Liver (tissue), 9 donors: ENCODE data around the gene SLC16A6. TPM values are rescaled to one million over a fixed set of nuclear protein-coding genes. Genes with fewer than 3 reads are reported as not detected.
"Not testable (repeated sequence)": the region's sequence is repeated elsewhere in the genome, so short reads cannot be mapped to it uniquely, and the experiment has no call there.

Source experiments
- DNase-seq: peaks from one replicate; pipeline ENCODE4 v3.0.0-alpha.2; 2017; ENCODE audit warnings: low spot score
- H3K27ac ChIP-seq, 2 donors: one replicate each; pipeline ENCODE4 v1.7.0; 2013; ENCODE audit warnings: inconsistent platforms in 2 of 2, low read length in 2 of 2, control low read depth in 1 of 2, low read depth in 1 of 2, mild to moderate bottlenecking in 1 of 2
- H3K27me3 ChIP-seq, 4 donors: one replicate each; pipeline versions ENCODE4 v1.6.1 to v1.7.0; 2013; ENCODE audit warnings: low read length in 3 of 4, inconsistent platforms in 1 of 4, mild to moderate bottlenecking in 1 of 4, moderate library complexity in 1 of 4; ENCODE audit not compliant: control insufficient read depth in 4 of 4, insufficient read depth in 4 of 4
- H3K36me3 ChIP-seq, 4 donors: one replicate each; pipeline versions ENCODE4 v1.6.1 to v1.7.0; 2013; ENCODE audit warnings: low read length in 3 of 4, mild to moderate bottlenecking in 3 of 4, low read depth in 1 of 4, moderate library complexity in 1 of 4; ENCODE audit not compliant: control insufficient read depth in 4 of 4, insufficient read depth in 3 of 4
- H3K4me1 ChIP-seq, 4 donors: one replicate each; pipeline versions ENCODE4 v1.6.1 to v1.7.0; 2013; ENCODE audit warnings: low read length in 3 of 4, mild to moderate bottlenecking in 3 of 4, moderate library complexity in 1 of 4; ENCODE audit not compliant: control insufficient read depth in 4 of 4, insufficient read depth in 4 of 4
- H3K4me3 ChIP-seq, 3 donors: one replicate each; pipeline versions ENCODE4 v1.6.1 to v1.7.0; 2013; ENCODE audit warnings: low read length in 3 of 3, control low read depth in 1 of 3, low read depth in 1 of 3, mild to moderate bottlenecking in 1 of 3
- H3K9ac ChIP-seq, 2 donors: one replicate each; pipeline ENCODE4 v1.7.0; 2013; ENCODE audit warnings: low read length in 2 of 2, mild to moderate bottlenecking in 2 of 2, moderate library complexity in 2 of 2, control low read depth in 1 of 2, low read depth in 1 of 2
- H3K9me3 ChIP-seq, 4 donors: one replicate each; pipeline versions ENCODE4 v1.6.1 to v1.7.0; 2013; ENCODE audit warnings: low read length in 3 of 4; ENCODE audit not compliant: control insufficient read depth in 4 of 4
- EGR1 ChIP-seq, 2 donors: IDR thresholded peaks; 2 replicates each; pipeline ENCODE4 v1.6.1; 2016 to 2018; ENCODE audit warnings: antibody characterized with exemption in 2 of 2, low read depth in 2 of 2
- FOXA1 ChIP-seq: IDR thresholded peaks from 2 replicates; pipeline ENCODE4 v1.6.1; 2016; ENCODE audit warnings: antibody characterized with exemption
- FOXA2 ChIP-seq: IDR thresholded peaks from 2 replicates; pipeline ENCODE4 v1.6.1; 2016; ENCODE audit warnings: antibody characterized with exemption
- GABPA ChIP-seq, 2 donors: IDR thresholded peaks in 1 of 2; conservative IDR thresholded peaks in 1 of 2; 2 replicates each; pipeline ENCODE4 v1.6.1; 2016; ENCODE audit warnings: antibody characterized with exemption in 2 of 2, mild to moderate bottlenecking in 1 of 2, moderate library complexity in 1 of 2
- HNF4A ChIP-seq, 2 donors: conservative IDR thresholded peaks; 2 replicates each; pipeline ENCODE4 v1.6.1; 2016; ENCODE audit warnings: antibody characterized with exemption in 2 of 2, mild to moderate bottlenecking in 2 of 2
- HNF4G ChIP-seq: IDR thresholded peaks from 2 replicates; pipeline ENCODE4 v1.6.1; 2016; ENCODE audit warnings: antibody characterized with exemption
- JUND ChIP-seq, 2 donors: IDR thresholded peaks; 2 replicates each; pipeline ENCODE4 v1.6.1; 2016; ENCODE audit warnings: antibody characterized with exemption in 2 of 2
- NR2F2 ChIP-seq: IDR thresholded peaks from 2 replicates; pipeline ENCODE4 v1.6.1; 2016; ENCODE audit warnings: antibody characterized with exemption
- RAD21 ChIP-seq, 2 donors: IDR thresholded peaks; 2 replicates each; pipeline ENCODE4 v1.6.1; 2016; ENCODE audit warnings: antibody characterized with exemption in 2 of 2, mild to moderate bottlenecking in 2 of 2
- RXRA ChIP-seq, 2 donors: IDR thresholded peaks; 2 replicates each; pipeline ENCODE4 v1.6.1; 2017 to 2018; ENCODE audit warnings: antibody characterized with exemption in 2 of 2, mild to moderate bottlenecking in 1 of 2
- SP1 ChIP-seq: IDR thresholded peaks from 2 replicates; pipeline ENCODE4 v1.6.1; 2018; ENCODE audit warnings: antibody characterized with exemption, mild to moderate bottlenecking
- TAF1 ChIP-seq: conservative IDR thresholded peaks from 2 replicates; pipeline ENCODE4 v1.6.1; 2016; ENCODE audit warnings: antibody characterized with exemption, mild to moderate bottlenecking
- YY1 ChIP-seq: IDR thresholded peaks from 2 replicates; pipeline ENCODE4 v1.6.1; 2016; ENCODE audit warnings: antibody characterized with exemption, mild to moderate bottlenecking
- WGBS: extraction: QIAGEN DNeasy Blood & Tissue Kit; methylation state at CpG from one replicate; pipeline ENCODE4 v1.1.7; 2013; 5-methylcytosine and 5-hydroxymethylcytosine counted together
- polyA plus RNA-seq, 2 donors: library from polyadenylated mRNA; stranded (reverse) in 1 of 2; unstranded in 1 of 2; fragments of 200-250 nt in 1 of 2; fragments of >200 nt in 1 of 2; fragmentation: Nextera tagmentation in 1 of 2; extraction: Ambion mirVana in 1 of 2; gene quantifications; one replicate each; pipeline versions ENCODE4 v1.2.1 to v1.2.3, GENCODE V29; 2013 to 2015
- total RNA-seq, 2 donors: library from RNA; depleted of rRNA; stranded (reverse); fragments of >200 nt; gene quantifications; one replicate each; pipeline ENCODE4 v1.2.3, GENCODE V29; 2014
- TF ChIP-seq, protein P1 (sequence below): fragments of 150-350 bp; IDR thresholded peaks from 2 replicates; pipeline ENCODE4 v1.5.1; 2017; ENCODE audit warnings: improper control_type of control experiment, low read depth, low read length; ENCODE audit not compliant: missing input control
- TF ChIP-seq, protein P2 (sequence below): IDR thresholded peaks from 2 replicates; pipeline ENCODE4 v1.6.1; 2016; ENCODE audit warnings: antibody characterized with exemption
- TF ChIP-seq, protein P3 (sequence below): IDR thresholded peaks from 2 replicates; pipeline ENCODE4 v1.6.1; 2016; ENCODE audit warnings: antibody characterized with exemption
- TF ChIP-seq, protein P4 (sequence below): IDR thresholded peaks from 2 replicates; pipeline ENCODE4 v1.6.1; 2016; ENCODE audit warnings: antibody characterized with exemption, mild to moderate bottlenecking
- TF ChIP-seq, protein P5 (sequence below): IDR thresholded peaks from 2 replicates; pipeline ENCODE4 v1.6.1; 2016; ENCODE audit warnings: antibody characterized with exemption
- donor health status: healthy.
- donor health status: healthy.
- donor health status: healthy.
- donor health status: healthy.
- donor health status: healthy.

SLC16A6 gene
- total and polyA plus RNA-seq, 4 donors = 0.11 to 0.92 (median 0.59) TPM

DNA sequence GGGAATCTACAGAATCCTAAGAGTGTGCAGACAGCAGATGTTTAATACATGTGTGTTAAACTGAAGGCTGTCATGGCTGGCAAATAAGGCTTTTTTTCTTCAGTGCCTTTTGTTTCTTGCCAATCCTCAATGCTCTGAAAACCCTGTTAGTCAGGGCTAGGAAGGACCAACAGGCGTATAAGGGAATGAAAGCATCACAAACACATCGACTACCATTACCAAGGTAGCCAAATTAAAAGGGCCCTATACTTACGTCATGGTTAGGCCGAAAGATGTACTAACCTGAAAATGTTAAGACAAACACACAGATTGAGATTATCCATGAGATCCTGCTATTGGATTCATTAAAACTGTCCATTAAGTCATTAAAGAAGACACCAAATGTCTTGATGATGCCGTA lies 13.1 kb downstream of the SLC16A6 start:
- Histone ChIP-seq H3K9ac (no peak overlapping the region), H3K9me3 (peaks cover 0 to 2% (median 0%) of the 10 kb centered on the region in 4 donors), H3K27ac (no peak overlapping the region), H3K4me3 (no peak overlapping the region), H3K36me3 (no peaks in the 10 kb centered on the region), H3K4me1 (no peaks in the 10 kb centered on the region), H3K27me3 (no peaks in the 10 kb centered on the region)
- TF ChIP-seq, protein P1, sequence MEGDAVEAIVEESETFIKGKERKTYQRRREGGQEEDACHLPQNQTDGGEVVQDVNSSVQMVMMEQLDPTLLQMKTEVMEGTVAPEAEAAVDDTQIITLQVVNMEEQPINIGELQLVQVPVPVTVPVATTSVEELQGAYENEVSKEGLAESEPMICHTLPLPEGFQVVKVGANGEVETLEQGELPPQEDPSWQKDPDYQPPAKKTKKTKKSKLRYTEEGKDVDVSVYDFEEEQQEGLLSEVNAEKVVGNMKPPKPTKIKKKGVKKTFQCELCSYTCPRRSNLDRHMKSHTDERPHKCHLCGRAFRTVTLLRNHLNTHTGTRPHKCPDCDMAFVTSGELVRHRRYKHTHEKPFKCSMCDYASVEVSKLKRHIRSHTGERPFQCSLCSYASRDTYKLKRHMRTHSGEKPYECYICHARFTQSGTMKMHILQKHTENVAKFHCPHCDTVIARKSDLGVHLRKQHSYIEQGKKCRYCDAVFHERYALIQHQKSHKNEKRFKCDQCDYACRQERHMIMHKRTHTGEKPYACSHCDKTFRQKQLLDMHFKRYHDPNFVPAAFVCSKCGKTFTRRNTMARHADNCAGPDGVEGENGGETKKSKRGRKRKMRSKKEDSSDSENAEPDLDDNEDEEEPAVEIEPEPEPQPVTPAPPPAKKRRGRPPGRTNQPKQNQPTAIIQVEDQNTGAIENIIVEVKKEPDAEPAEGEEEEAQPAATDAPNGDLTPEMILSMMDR = no peak
- no peak for TF ChIP-seq HNF4G
- TF ChIP-seq NR2F2 = no peak
- TF ChIP-seq TAF1 = no peak
- WGBS = 97% methylated on average over 5 of the region's 5 CpGs
- no peak for DNase-seq

DNA sequence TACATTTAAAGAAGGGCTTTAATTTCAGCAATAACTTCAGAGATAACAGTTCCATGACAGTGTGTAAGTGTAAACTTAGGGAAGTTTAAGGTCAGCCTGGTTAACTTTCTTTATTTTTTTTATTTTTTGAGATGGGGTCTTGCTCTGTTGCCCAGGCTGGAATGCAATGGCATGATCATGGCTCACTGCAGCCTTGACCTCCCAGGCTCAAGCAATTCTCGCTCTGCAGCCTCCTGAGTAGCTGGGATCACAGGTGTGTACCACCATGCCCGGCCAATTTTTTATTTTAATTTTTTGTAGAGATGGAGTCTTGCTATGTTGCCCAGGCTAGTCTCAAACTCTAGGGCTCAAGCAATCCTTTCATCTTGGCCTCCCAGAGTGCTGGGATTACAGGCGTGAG lies 14.6 kb downstream of the SLC16A6 start:
- DNase-seq, H3K36me3 ChIP-seq: not testable (repeated sequence)
- WGBS = 97% methylated on average over 3 of the region's 3 CpGs

DNA sequence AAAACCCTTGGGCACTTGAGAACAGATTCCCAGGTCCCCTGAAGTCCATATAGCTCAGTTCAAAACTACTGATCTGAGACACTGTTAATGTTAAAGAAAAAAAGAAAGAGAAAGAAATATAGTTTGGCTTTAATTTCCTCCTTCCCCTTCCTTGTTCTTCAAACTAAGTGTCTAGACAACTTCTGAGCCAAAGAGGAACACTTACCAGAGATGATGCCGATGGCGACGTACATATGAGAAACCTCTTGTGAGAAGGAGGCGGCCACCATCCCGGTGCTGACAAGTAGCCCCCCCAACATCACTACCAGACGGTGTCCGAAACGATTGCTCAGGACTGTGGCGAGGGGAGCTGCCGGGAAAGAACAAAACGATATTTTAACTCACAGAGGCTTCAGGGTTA lies 17.2 kb downstream of the SLC16A6 start:
- Histone ChIP-seq H3K27ac (no peak overlapping the region), H3K27me3 (no peaks in the 10 kb centered on the region), H3K4me1 (peaks cover 0 to 4% (median 1%) of the 10 kb centered on the region in 4 donors), H3K36me3 (no peaks in the 10 kb centered on the region), H3K9ac (no peak overlapping the region), H3K4me3 (no peak overlapping the region), H3K9me3 (peaks cover 0 to 2% (median 0%) of the 10 kb centered on the region in 4 donors)
- 88% methylated on average over 11 of the region's 11 CpGs for WGBS
- no peak for DNase-seq
- no peak for TF ChIP-seq GABPA (IDR thresholded peaks at IDR 0.05 in 1 of 2, conservative IDR thresholded peaks at IDR 0.05 in 1 of 2)
- no peak for TF ChIP-seq YY1
- TF ChIP-seq, protein P1 = no peak
- TF ChIP-seq SP1 = no peak
- TF ChIP-seq, protein P2, sequence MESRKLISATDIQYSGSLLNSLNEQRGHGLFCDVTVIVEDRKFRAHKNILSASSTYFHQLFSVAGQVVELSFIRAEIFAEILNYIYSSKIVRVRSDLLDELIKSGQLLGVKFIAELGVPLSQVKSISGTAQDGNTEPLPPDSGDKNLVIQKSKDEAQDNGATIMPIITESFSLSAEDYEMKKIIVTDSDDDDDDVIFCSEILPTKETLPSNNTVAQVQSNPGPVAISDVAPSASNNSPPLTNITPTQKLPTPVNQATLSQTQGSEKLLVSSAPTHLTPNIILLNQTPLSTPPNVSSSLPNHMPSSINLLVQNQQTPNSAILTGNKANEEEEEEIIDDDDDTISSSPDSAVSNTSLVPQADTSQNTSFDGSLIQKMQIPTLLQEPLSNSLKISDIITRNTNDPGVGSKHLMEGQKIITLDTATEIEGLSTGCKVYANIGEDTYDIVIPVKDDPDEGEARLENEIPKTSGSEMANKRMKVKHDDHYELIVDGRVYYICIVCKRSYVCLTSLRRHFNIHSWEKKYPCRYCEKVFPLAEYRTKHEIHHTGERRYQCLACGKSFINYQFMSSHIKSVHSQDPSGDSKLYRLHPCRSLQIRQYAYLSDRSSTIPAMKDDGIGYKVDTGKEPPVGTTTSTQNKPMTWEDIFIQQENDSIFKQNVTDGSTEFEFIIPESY = no peak
- TF ChIP-seq HNF4G = no peak
- no peak for TF ChIP-seq NR2F2
- TF ChIP-seq TAF1 = no peak
- TF ChIP-seq HNF4A (conservative IDR thresholded peaks at IDR 0.05) = no peak
- TF ChIP-seq RXRA (IDR thresholded peaks at IDR 0.05) = no peak
- TF ChIP-seq JUND (IDR thresholded peaks at IDR 0.05) = no peak
- TF ChIP-seq, protein P3, sequence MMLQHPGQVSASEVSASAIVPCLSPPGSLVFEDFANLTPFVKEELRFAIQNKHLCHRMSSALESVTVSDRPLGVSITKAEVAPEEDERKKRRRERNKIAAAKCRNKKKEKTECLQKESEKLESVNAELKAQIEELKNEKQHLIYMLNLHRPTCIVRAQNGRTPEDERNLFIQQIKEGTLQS = no peak
- TF ChIP-seq, protein P4, sequence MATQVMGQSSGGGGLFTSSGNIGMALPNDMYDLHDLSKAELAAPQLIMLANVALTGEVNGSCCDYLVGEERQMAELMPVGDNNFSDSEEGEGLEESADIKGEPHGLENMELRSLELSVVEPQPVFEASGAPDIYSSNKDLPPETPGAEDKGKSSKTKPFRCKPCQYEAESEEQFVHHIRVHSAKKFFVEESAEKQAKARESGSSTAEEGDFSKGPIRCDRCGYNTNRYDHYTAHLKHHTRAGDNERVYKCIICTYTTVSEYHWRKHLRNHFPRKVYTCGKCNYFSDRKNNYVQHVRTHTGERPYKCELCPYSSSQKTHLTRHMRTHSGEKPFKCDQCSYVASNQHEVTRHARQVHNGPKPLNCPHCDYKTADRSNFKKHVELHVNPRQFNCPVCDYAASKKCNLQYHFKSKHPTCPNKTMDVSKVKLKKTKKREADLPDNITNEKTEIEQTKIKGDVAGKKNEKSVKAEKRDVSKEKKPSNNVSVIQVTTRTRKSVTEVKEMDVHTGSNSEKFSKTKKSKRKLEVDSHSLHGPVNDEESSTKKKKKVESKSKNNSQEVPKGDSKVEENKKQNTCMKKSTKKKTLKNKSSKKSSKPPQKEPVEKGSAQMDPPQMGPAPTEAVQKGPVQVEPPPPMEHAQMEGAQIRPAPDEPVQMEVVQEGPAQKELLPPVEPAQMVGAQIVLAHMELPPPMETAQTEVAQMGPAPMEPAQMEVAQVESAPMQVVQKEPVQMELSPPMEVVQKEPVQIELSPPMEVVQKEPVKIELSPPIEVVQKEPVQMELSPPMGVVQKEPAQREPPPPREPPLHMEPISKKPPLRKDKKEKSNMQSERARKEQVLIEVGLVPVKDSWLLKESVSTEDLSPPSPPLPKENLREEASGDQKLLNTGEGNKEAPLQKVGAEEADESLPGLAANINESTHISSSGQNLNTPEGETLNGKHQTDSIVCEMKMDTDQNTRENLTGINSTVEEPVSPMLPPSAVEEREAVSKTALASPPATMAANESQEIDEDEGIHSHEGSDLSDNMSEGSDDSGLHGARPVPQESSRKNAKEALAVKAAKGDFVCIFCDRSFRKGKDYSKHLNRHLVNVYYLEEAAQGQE = no peak
- no peak for TF ChIP-seq EGR1 (IDR thresholded peaks at IDR 0.05; ENCODE audit: low read depth in 2 of 2)
- no peak for TF ChIP-seq RAD21 (IDR thresholded peaks at IDR 0.05)
- no peak for TF ChIP-seq FOXA1
- TF ChIP-seq FOXA2 = no peak
- TF ChIP-seq, protein P5, sequence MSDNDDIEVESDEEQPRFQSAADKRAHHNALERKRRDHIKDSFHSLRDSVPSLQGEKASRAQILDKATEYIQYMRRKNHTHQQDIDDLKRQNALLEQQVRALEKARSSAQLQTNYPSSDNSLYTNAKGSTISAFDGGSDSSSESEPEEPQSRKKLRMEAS = no peak

More for the DNA sequence above, 14.6 kb downstream of the SLC16A6 start:
- H3K4me3 ChIP-seq, H3K9ac ChIP-seq, H3K9me3 ChIP-seq, H3K27me3 ChIP-seq, H3K4me1 ChIP-seq, H3K27ac ChIP-seq: not testable (repeated sequence)
